ENCODE measurements around the gene GLYAT. TPM values are rescaled to one million over a fixed set of nuclear protein-coding genes. Genes with fewer than 3 reads are reported as not detected.

The GLYAT gene
- total and polyA plus RNA-seq, 9 donors, result not detected

GRCh38 chr11:58742981-58743880, 11.5 kb upstream of the GLYAT start:
- Histone ChIP-seq H3K27ac (ENCODE audit: low read length) (no peak overlapping the region), H3K4me3 (ENCODE audit: low read length) (no peak overlapping the region), H3K4me1 (ENCODE audit: control insufficient read depth, insufficient read depth, low read length) (no peaks in the 10 kb centered on the region), H3K9me3 (replicated peaks; ENCODE audit: control insufficient read depth, low read depth, low read length) (peaks cover 34% of the 10 kb centered on the region), H3K36me3 (ENCODE audit: control insufficient read depth, insufficient read depth, low read length) (no peaks in the 10 kb centered on the region), H3K27me3 (ENCODE audit: control insufficient read depth, insufficient read depth, low read length) (no peaks in the 10 kb centered on the region)
- no CpG with 5 or more reads among the region's 3 CpGs for WGBS (ENCODE audit: insufficient coverage)
- no peak for DNase-seq

- H3K9me3 ChIP-seq (replicated peaks; ENCODE audit: control insufficient read depth, low read depth, low read length), result peaks cover 34% of the 10 kb centered on the region
- DNase-seq, result no peak
- WGBS (ENCODE audit: insufficient coverage), result no CpG with 5 or more reads among the region's 2 CpGs
- no peak overlapping the region for H3K4me3 ChIP-seq (ENCODE audit: low read length)
- H3K36me3 ChIP-seq (ENCODE audit: control insufficient read depth, insufficient read depth, low read length), result no peaks in the 10 kb centered on the region
- H3K4me1 ChIP-seq (ENCODE audit: control insufficient read depth, insufficient read depth, low read length), result no peaks in the 10 kb centered on the region
- H3K27ac ChIP-seq (ENCODE audit: low read length), result no peak overlapping the region
- H3K27me3 ChIP-seq (ENCODE audit: control insufficient read depth, insufficient read depth, low read length), result no peaks in the 10 kb centered on the region
Observed at GRCh38 chr11:58742140-58742539, 10.4 kb upstream of the GLYAT start.

GRCh38 chr11:58741127-58741526, 9.4 kb upstream of the GLYAT start:
- Histone ChIP-seq H3K27me3 (ENCODE audit: control insufficient read depth, insufficient read depth, low read length) (no peaks in the 10 kb centered on the region), H3K4me3 (ENCODE audit: low read length) (no peak overlapping the region), H3K36me3 (ENCODE audit: control insufficient read depth, insufficient read depth, low read length) (no peaks in the 10 kb centered on the region), H3K9me3 (replicated peaks; ENCODE audit: control insufficient read depth, low read depth, low read length) (peaks cover 31% of the 10 kb centered on the region), H3K4me1 (ENCODE audit: control insufficient read depth, insufficient read depth, low read length) (no peaks in the 10 kb centered on the region), H3K27ac (ENCODE audit: low read length) (no peak overlapping the region)
- no peak for DNase-seq
- WGBS (ENCODE audit: insufficient coverage), result no CpG with 5 or more reads among the region's 1 CpG

DNA sequence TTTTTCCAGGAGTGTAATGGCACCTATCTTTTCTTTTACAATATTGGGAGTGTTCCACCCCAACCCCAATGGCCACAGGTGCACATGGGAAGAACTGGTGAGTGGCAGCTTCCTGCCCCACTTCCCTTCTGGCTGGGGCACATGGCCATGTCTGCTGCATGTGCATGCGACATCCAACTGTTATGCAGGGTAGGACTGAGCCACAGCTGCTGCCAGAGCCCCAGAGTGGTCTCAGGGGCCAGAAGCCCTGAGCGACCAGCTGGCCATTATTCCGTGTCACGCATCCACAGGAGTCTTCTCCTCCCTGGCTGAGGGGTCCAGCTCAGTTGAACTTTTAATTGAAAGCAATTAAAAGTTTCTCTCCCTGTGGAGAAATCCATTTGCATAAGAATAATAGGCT, 8.7 kb upstream of the GLYAT start:
- Histone ChIP-seq H3K4me3 (ENCODE audit: low read length) (no peak overlapping the region), H3K9me3 (replicated peaks; ENCODE audit: control insufficient read depth, low read depth, low read length) (peaks cover 31% of the 10 kb centered on the region), H3K4me1 (ENCODE audit: control insufficient read depth, insufficient read depth, low read length) (no peaks in the 10 kb centered on the region), H3K27ac (ENCODE audit: low read length) (no peak overlapping the region), H3K27me3 (ENCODE audit: control insufficient read depth, insufficient read depth, low read length) (no peaks in the 10 kb centered on the region), H3K36me3 (ENCODE audit: control insufficient read depth, insufficient read depth, low read length) (no peaks in the 10 kb centered on the region)
- DNase-seq, result no peak
- 89% methylated on average over 3 of the region's 4 CpGs for WGBS (ENCODE audit: insufficient coverage)

GRCh38 chr11:58739725-58740430, 8.1 kb upstream of the GLYAT start:
- H3K4me1 ChIP-seq (ENCODE audit: control insufficient read depth, insufficient read depth, low read length), result no peaks in the 10 kb centered on the region
- H3K9me3 ChIP-seq (replicated peaks; ENCODE audit: control insufficient read depth, low read depth, low read length), result peaks cover 31% of the 10 kb centered on the region
- H3K27ac ChIP-seq (ENCODE audit: low read length), result no peak overlapping the region
- no peaks in the 10 kb centered on the region for H3K36me3 ChIP-seq (ENCODE audit: control insufficient read depth, insufficient read depth, low read length)
- DNase-seq, result no peak
- H3K27me3 ChIP-seq (ENCODE audit: control insufficient read depth, insufficient read depth, low read length), result no peaks in the 10 kb centered on the region
- 79% methylated on average over 2 of the region's 3 CpGs for WGBS (ENCODE audit: insufficient coverage)
- no peak overlapping the region for H3K4me3 ChIP-seq (ENCODE audit: low read length)

DNA sequence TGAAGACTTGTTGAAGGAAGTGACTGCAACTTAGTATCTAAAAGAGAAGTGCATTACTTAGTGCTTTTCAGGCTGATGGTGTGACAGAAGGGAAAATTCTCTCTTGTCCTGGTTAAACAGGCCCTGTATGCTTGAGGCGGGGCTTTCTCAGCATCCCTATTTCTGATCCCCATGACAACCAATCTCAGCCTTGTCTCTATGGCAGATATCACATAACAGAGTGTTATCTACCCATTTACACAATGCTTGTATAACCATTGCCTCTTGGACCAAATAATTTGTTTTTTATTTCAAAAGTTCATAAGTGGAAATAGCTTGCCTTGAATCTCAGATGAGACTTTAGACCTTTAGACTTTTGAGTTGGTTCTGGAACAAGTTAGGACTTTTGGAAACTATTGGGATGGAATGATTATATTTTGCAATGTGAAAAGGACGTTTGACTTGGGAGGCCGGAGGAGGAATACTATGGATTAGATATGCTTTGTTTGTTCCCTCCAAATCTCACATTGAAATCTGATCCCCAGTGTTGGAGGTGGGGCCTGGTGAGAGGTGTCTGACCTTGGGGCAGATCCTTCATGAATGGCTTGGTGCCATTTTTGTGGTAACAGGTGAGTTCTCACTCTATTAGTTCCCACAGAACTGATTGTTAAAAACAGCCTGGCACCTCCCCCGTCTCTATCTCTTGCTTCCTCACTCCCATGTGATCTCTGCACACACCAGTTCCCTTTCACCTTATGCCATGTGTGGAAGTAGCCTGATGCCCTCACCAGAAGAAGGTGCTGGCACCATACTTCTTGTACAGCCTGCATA, 3.1 kb upstream of the GLYAT start:
- H3K27ac ChIP-seq (ENCODE audit: low read length), result no peak overlapping the region
- H3K9me3 ChIP-seq (replicated peaks; ENCODE audit: control insufficient read depth, low read depth, low read length), result peaks cover 7% of the 10 kb centered on the region
- H3K36me3 ChIP-seq (ENCODE audit: control insufficient read depth, insufficient read depth, low read length), result no peaks in the 10 kb centered on the region
- no CpG with 5 or more reads among the region's 4 CpGs for WGBS (ENCODE audit: insufficient coverage)
- DNase-seq, result no peak
- no peaks in the 10 kb centered on the region for H3K27me3 ChIP-seq (ENCODE audit: control insufficient read depth, insufficient read depth, low read length)
- no peaks in the 10 kb centered on the region for H3K4me1 ChIP-seq (ENCODE audit: control insufficient read depth, insufficient read depth, low read length)
- no peak overlapping the region for H3K4me3 ChIP-seq (ENCODE audit: low read length)

- Histone ChIP-seq H3K4me1 (ENCODE audit: control insufficient read depth, insufficient read depth, low read length) (no peaks in the 10 kb centered on the region), H3K36me3 (ENCODE audit: control insufficient read depth, insufficient read depth, low read length) (no peaks in the 10 kb centered on the region), H3K27me3 (ENCODE audit: control insufficient read depth, insufficient read depth, low read length) (no peaks in the 10 kb centered on the region), H3K4me3 (ENCODE audit: low read length) (no peak overlapping the region), H3K9me3 (replicated peaks; ENCODE audit: control insufficient read depth, low read depth, low read length) (no peaks in the 10 kb centered on the region), H3K27ac (ENCODE audit: low read length) (no peak overlapping the region)
- no peak for DNase-seq
Observed at GRCh38 chr11:58730507-58731089, 1.1 kb downstream of the GLYAT start.

GRCh38 chr11:58727415-58727797, 4.3 kb downstream of the GLYAT start:
- no peak overlapping the region for H3K4me3 ChIP-seq (ENCODE audit: low read length)
- no peaks in the 10 kb centered on the region for H3K4me1 ChIP-seq (ENCODE audit: control insufficient read depth, insufficient read depth, low read length)
- H3K36me3 ChIP-seq (ENCODE audit: control insufficient read depth, insufficient read depth, low read length), result no peaks in the 10 kb centered on the region
- WGBS (ENCODE audit: insufficient coverage), result 83% methylated on average over 1 of the region's 2 CpGs
- H3K9me3 ChIP-seq (replicated peaks; ENCODE audit: control insufficient read depth, low read depth, low read length), result no peaks in the 10 kb centered on the region
- DNase-seq, result no peak
- H3K27ac ChIP-seq (ENCODE audit: low read length), result no peak overlapping the region
- no peaks in the 10 kb centered on the region for H3K27me3 ChIP-seq (ENCODE audit: control insufficient read depth, insufficient read depth, low read length)

DNA sequence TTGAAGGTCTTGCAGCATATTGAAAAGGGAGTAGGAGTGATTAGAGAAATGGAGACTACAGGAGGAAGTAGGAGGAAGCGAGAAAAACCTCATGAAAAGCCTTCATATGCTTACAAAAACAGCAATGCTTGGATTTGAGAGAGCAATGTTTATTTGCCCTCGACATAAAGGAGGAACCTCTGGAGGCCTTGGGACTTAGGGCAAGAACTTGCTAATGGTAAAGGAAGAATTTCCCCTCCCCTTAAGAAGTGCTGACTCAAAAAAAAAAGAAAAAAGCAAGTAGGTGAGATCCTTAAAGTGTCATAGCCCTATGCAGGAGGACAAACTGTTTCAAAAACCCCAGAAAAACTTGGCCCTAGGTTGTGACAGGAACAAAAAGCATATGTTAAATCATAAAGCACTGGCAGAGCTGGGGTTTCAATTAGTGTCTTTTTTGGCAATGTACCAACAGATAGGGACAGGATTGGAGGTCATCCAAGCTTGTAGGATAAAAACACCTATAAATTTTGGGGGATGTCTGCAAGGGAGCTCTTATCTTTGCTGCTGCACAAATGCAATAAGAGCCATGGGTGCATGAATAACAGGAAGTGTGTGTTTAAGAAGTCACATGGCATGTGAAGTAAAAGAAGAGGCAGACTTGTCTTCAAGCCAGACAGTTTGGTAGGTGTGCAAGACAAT, 4.9 kb downstream of the GLYAT start:
- Histone ChIP-seq H3K27me3 (ENCODE audit: control insufficient read depth, insufficient read depth, low read length) (no peaks in the 10 kb centered on the region), H3K4me1 (ENCODE audit: control insufficient read depth, insufficient read depth, low read length) (no peaks in the 10 kb centered on the region), H3K36me3 (ENCODE audit: control insufficient read depth, insufficient read depth, low read length) (no peaks in the 10 kb centered on the region), H3K9me3 (replicated peaks; ENCODE audit: control insufficient read depth, low read depth, low read length) (no peaks in the 10 kb centered on the region), H3K4me3 (ENCODE audit: low read length) (no peak overlapping the region), H3K27ac (ENCODE audit: low read length) (no peak overlapping the region)
- WGBS (ENCODE audit: insufficient coverage), result no CpG with 5 or more reads among the region's 2 CpGs
- DNase-seq, result peak; percentile 1

Measured in muscle of leg (tissue), 11 donors.